GM12872 (cell line): ENCODE results near the gene PPP1R7.

Source experiments
- CTCF ChIP-seq: IDR thresholded peaks from 3 replicates; pipeline ENCODE4 v1.5.1; 2011; ENCODE audit warnings: low read depth, mild to moderate bottlenecking, low read length, moderate library complexity; ENCODE audit not compliant: insufficient read depth

PPP1R7 gene

GRCh38 chr2:241109210-241110088 is 40.8 kb upstream of the PPP1R7 start:
- TF ChIP-seq CTCF, result no peak

DNA sequence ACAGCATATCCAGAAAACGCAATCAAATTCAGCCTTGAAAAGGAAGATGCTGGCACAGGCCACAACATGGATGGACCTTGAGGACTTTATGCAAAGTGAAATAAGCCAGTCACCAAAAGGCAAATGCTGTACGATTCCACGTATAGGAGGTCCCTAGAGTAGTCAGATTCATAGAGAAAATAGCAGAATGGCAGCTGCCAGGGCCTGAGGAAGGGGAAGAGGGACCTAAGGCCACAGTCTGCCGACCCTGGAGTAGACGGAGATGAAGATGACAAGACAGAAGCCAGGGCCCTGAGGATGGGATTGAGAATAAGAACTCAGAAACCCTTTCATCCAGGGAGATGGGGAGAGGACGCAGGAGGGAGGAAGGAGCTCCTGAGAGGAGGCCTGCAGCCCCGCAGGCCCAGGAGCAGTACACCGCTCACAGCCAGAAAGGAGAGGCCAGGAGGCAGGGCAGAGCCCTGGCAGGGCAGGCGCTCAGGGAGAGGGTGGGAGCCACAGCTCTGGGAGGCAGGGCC is 40.1 kb upstream of the PPP1R7 start:
- no peak for TF ChIP-seq CTCF

DNA sequence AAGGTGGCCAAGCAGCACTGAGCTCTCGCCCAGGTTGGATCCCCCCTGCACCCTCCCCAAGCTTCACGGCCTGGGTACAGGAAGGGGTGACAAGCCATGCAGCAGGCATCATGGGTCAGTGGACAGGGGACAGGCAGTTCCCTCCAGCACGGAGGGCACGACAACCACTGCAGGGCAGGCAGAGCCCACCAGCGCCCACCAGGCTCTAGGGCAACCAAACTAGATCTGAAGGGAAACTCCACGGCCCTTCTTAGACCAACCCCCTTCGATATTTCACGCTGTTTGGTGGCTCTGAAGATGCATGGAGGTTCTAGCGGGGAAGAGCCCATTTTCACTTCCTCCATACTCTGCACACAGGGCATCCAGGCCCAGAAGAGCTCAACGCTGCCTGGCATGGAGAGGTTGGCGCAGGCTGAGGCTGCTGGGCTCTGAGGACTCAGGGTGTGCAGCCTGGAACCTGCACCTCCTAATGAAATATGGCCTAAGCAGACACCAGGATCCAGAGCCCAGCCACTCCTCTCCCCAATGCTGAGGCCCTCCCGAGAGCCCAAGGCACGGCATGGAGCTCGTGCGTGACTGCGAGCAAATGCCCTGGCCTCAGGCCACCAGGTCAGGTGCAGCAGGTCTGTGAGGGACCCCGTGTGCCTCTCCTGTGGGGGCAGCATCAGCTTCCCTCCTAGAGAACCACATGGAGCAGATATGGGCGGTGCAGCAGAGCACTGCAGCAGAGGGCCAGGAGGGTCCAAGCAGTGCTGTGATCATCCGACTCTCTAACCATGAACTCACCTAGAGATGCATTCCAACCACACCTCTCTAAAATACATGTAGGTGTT is 39.4 kb upstream of the PPP1R7 start:
- TF ChIP-seq CTCF, result no peak

DNA sequence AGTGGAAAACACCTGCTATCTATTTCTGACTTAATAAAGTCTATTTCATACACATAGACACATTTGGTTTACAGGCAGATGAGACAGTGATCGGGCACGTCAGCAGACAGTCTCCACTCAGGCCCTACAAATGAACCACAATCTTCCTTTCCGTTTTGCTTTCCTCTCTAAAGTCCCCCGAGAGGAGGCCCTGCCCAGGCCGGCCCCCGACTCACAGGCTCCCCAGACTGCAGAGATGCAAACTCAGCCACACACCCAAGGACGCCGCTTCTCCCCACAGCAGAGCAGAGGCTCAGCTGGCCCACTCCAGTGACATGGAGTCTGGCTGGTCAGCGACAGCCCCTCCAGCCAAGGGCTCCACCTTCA is 38.8 kb upstream of the PPP1R7 start:
- no peak for TF ChIP-seq CTCF

- TF ChIP-seq CTCF, result no peak
These were observed 38.2 kb upstream of the PPP1R7 start for GRCh38 chr2:241112046-241112445.

- TF ChIP-seq CTCF, result no peak
These were observed 37.7 kb upstream of the PPP1R7 start for GRCh38 chr2:241112592-241112991.

GRCh38 chr2:241114836-241115235 is 35.4 kb upstream of the PPP1R7 start:
- TF ChIP-seq CTCF, result no peak
